ENCODE measurements around the gene CHD2. TPM values are rescaled to one million over a fixed set of nuclear protein-coding genes. Genes with fewer than 3 reads are reported as not detected.

The CHD2 gene
- total RNA-seq, 1 experiment from 2014 or later: 63.3 TPM

DNA sequence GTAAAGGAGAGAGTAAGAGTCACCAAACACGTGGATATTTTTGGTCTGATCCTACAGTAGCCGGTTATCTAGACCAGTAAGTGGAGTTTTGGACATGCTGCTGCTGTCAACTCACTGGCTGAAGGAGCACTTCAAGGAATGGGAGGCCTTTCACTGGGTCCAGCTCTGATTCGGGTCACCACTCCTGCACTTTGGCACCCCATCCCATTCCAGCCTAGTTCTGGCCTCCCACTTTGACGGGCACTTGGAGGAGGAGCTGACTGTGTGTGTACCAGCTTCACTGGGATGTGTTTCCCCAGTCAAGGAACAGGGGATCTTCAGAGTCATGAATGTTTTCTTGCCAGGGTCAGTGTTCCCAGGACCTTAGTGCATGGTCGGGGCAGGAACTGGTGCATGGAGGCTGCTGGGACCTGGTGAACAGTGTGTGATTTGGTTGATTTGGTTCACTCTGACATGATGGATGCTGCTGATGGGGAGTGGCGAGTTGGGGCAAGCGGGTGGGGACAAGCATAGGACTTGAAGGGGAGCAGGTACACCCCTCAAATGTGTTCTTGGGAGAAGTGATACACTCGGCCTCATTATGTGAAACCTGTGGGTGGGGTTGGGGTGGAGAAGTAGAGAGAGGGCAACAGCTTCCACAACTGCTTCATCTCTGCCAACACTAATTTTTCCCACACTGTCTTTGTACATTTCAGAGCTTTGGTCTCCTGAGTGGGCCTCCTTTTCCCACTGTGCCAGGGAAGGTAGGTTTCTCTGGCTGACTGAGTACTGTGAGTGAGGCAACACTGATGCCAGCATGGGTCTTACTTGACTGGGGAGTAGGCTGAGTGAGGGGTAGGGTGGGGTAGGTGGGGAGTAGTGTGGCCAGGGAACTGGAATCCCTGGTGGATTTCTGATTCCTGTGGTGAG, 124.8 kb downstream of the CHD2 start:
- no peaks in the 10 kb centered on the region for H3K9me3 Mint-ChIP-seq
- no peak overlapping the region for H3K9ac ChIP-seq (ENCODE audit: extremely low read depth, insufficient read length, low read length)
- H3K9me3 ChIP-seq (ENCODE audit: control insufficient read depth, low read depth, low read length): no peaks in the 10 kb centered on the region
- H3K23ac ChIP-seq (ENCODE audit: insufficient read length, low read depth, low read length): no peak overlapping the region
- no peak overlapping the region for H3K14ac ChIP-seq (ENCODE audit: insufficient read depth, low read length)
- no CpG with 5 or more reads among the region's 8 CpGs for WGBS (ENCODE audit: extremely low coverage, insufficient read length, low lambda C conversion rate)
- H3K4me3 Mint-ChIP-seq: no peak overlapping the region
- H4K20me1 ChIP-seq (ENCODE audit: control insufficient read depth, insufficient read depth, insufficient read length): no peaks in the 10 kb centered on the region
- no peak overlapping the region for H3K4me2 ChIP-seq (ENCODE audit: insufficient read depth, insufficient read length, low read length)
- no peak overlapping the region for H3K18ac ChIP-seq (ENCODE audit: insufficient read length, low read depth, low read length)
- no peaks in the 10 kb centered on the region for H3K79me2 ChIP-seq (ENCODE audit: insufficient read depth, low read length)
- TF ChIP-seq, protein P1, sequence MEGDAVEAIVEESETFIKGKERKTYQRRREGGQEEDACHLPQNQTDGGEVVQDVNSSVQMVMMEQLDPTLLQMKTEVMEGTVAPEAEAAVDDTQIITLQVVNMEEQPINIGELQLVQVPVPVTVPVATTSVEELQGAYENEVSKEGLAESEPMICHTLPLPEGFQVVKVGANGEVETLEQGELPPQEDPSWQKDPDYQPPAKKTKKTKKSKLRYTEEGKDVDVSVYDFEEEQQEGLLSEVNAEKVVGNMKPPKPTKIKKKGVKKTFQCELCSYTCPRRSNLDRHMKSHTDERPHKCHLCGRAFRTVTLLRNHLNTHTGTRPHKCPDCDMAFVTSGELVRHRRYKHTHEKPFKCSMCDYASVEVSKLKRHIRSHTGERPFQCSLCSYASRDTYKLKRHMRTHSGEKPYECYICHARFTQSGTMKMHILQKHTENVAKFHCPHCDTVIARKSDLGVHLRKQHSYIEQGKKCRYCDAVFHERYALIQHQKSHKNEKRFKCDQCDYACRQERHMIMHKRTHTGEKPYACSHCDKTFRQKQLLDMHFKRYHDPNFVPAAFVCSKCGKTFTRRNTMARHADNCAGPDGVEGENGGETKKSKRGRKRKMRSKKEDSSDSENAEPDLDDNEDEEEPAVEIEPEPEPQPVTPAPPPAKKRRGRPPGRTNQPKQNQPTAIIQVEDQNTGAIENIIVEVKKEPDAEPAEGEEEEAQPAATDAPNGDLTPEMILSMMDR (conservative IDR thresholded peaks at IDR 0.05): no peak
- DNase-seq: no peak
- no peaks in the 10 kb centered on the region for H3K4me1 ChIP-seq (ENCODE audit: insufficient read depth, low read length)
- no peak overlapping the region for H2BK5ac ChIP-seq (ENCODE audit: insufficient read length, low read length)
- peaks cover 14 to 15% of the 10 kb centered on the region in 2 experiments for H3K4me1 Mint-ChIP-seq
- no peaks in the 10 kb centered on the region for H3K27me3 ChIP-seq (ENCODE audit: insufficient read depth, low read length)
- H3K23me2 ChIP-seq (ENCODE audit: insufficient read length, low read depth, low read length, poor library complexity, severe bottlenecking): no peaks in the 10 kb centered on the region
- peak overlapping the region in 1 of 3 experiments; percentile 45; a peak in 2 of 7 replicates for H3K27ac Mint-ChIP-seq
- no peak overlapping the region for H3K56ac ChIP-seq (ENCODE audit: insufficient read length, low read depth, low read length)
- H2BK15ac ChIP-seq (ENCODE audit: low read depth, low read length): no peak overlapping the region
- no peaks in the 10 kb centered on the region for H3K79me1 ChIP-seq (ENCODE audit: insufficient read depth, low read depth, low read length, poor library complexity, severe bottlenecking)
- H2BK120ac ChIP-seq (ENCODE audit: low read depth, low read length, poor library complexity, severe bottlenecking): no peak overlapping the region
- no peak overlapping the region for H3T11ph ChIP-seq (ENCODE audit: low read length)
- H2AFZ ChIP-seq (ENCODE audit: low read length): no peak overlapping the region
- H2BK20ac ChIP-seq (ENCODE audit: low read depth, low read length, poor library complexity, severe bottlenecking): no peak overlapping the region
- H3K27me3 Mint-ChIP-seq (ENCODE audit: low read depth): no peaks in the 10 kb centered on the region
- H3K36me3 Mint-ChIP-seq (ENCODE audit: insufficient read depth in 1 of 3, low read depth in 3 of 3): peaks cover 49 to 75% (median 69%) of the 10 kb centered on the region in 3 experiments
- no peak overlapping the region for H3K4ac ChIP-seq (ENCODE audit: low read depth, low read length)
- H4K91ac ChIP-seq (ENCODE audit: insufficient read length, low read depth, low read length): no peak overlapping the region
- no peak overlapping the region for H4K8ac ChIP-seq (replicated peaks; ENCODE audit: insufficient read length, low read depth, low read length)
- H2AK5ac ChIP-seq (ENCODE audit: insufficient read length, low read length): no peak overlapping the region
- H4K5ac ChIP-seq (ENCODE audit: insufficient read length, low read depth, low read length): no peak overlapping the region
- no peak overlapping the region for H3K27ac ChIP-seq (ENCODE audit: insufficient read length, low read depth, low read length)
- H2BK12ac ChIP-seq (ENCODE audit: insufficient read length, low read depth, low read length): no peak overlapping the region

Data from H9 (cell line).